Heart left ventricle (tissue), 13 donors: Measurements from ENCODE around the gene NGFR.

Source experiments
- POLR2A ChIP-seq, 2 donors: fragments of 450-650 bp; IDR thresholded peaks; one replicate each; pipeline ENCODE4 v1.6.1; 2017; ENCODE audit warnings: antibody characterized with exemption in 2 of 2, mild to moderate bottlenecking in 2 of 2, moderate library complexity in 2 of 2
- TF ChIP-seq, protein P1 (sequence below), 12 donors: fragments of 200-600 bp; sonication (generic) in 4 of 12; IDR thresholded peaks; one replicate each; pipeline versions ENCODE4 v1.5.0 to v1.8.0; 2018 to 2022; ENCODE audit warnings: antibody characterized with exemption in 12 of 12, mild to moderate bottlenecking in 5 of 12
- donor health status: ischemic (EF 13 %, LVEDD 7.1; RV severe dilation, severe dysfunction).
- donor health status: DM: no; HTN: yes; CAD: no.
- donor health status: DM: no; HTN: no; CAD: no.
- donor health status: ischemic (EF 25% LVEDD 6.9; RV normal size, moderate dysfunction).
- donor health status: ischemic (EF 25% LVEDD 5.7; RV mildly dilated, moderate dysfunction).
- donor health status: ischemic (EF 35%, LVEDD 5.7; RV mildly dilated, moderate dysfunction).
- donor health status: nonischemic (EF 11% LVEDD 7.7; RV severe dilation, severe dysfunction).
- donor health status: DM: yes; HTN: yes; CAD: no.
- donor health status: PGD.
- donor health status: ischemic (EF 29% LVEDD 5.4; RV normal size, mild dysfunction).
- donor health status: nonischemic (EF 23%, LVEDD 6.1; RV moderate dilation, normal function).

DNA sequence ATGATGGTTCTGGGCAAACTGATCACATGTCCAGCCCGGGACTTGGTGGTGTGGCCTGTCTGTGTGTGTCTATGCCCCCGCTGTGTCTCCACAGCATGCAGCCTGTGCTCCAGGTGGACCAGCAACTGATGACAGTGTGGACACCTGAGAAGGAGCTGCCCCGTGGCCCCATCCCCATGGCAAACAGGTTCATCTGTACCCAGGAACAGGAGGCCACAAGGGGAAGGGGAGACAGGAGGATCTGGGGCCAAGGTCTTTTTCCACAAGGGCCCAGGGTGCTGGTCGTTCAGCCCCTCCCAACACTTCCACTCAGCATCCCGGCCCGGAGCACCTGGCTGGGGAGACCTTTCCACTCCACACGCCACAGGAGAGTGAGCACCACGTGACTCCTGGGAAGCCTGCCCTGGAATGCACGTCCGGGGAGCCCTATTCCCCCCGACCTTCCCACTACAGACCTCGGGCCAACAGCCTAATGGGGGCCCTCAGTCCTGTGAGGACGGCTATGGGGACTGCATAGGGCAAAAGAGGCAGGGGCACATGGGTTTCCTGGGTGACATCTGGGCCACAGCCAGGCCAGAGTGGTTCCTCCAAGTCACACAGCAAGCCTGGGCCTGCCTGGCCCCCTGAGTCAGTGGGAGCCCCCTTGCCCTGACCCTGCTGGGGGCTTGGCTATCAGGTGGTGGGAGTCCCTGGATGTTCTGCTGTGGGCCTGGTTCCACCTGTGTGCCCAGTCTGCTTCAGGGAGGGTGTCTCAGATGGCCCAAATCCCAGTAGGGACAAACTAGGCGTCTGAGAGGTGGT, 59.8 kb downstream of the NGFR start:
- TF ChIP-seq, protein P1, sequence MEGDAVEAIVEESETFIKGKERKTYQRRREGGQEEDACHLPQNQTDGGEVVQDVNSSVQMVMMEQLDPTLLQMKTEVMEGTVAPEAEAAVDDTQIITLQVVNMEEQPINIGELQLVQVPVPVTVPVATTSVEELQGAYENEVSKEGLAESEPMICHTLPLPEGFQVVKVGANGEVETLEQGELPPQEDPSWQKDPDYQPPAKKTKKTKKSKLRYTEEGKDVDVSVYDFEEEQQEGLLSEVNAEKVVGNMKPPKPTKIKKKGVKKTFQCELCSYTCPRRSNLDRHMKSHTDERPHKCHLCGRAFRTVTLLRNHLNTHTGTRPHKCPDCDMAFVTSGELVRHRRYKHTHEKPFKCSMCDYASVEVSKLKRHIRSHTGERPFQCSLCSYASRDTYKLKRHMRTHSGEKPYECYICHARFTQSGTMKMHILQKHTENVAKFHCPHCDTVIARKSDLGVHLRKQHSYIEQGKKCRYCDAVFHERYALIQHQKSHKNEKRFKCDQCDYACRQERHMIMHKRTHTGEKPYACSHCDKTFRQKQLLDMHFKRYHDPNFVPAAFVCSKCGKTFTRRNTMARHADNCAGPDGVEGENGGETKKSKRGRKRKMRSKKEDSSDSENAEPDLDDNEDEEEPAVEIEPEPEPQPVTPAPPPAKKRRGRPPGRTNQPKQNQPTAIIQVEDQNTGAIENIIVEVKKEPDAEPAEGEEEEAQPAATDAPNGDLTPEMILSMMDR (IDR thresholded peaks at IDR 0.05): no peak
- no peak for TF ChIP-seq POLR2A (IDR thresholded peaks at IDR 0.05)
